Gastrocnemius medialis (tissue), 4 donors: Measurements from ENCODE around the gene ALX4. TPM values are rescaled to one million over a fixed set of nuclear protein-coding genes. Genes with fewer than 3 reads are reported as not detected.

ENCODE experiments used
- ATAC-seq, 2 donors: fragments of 150-250 bp; one replicate each; pipeline ENCODE4 v1.9.1; 2016
- DNase-seq, 2 donors: peaks; one replicate each; pipeline ENCODE4 v3.0.0-alpha.2; 2019
- H3K27ac ChIP-seq, 4 donors: fragments of 200-600 bp; sonication (generic); 1 replicate in 1 of 4; 2 replicates in 3 of 4; pipeline ENCODE4 v1.5.1; 2016 to 2018; ENCODE audit warnings: mild to moderate bottlenecking in 2 of 4, moderate library complexity in 1 of 4
- H3K27me3 ChIP-seq, 3 donors: fragments of 200-600 bp; sonication (generic) in 2 of 3; 1 replicate in 1 of 3; 2 replicates in 2 of 3; pipeline versions ENCODE4 v1.5.1 to v1.6.0; 2016 to 2019; ENCODE audit warnings: mild to moderate bottlenecking in 1 of 3, moderate library complexity in 1 of 3
- H3K36me3 ChIP-seq, 2 donors: fragments of 200-600 bp; sonication (generic) in 1 of 2; one replicate each; pipeline ENCODE4 v1.5.1; 2017 to 2018
- H3K4me1 ChIP-seq, 2 donors: fragments of 200-600 bp; sonication (generic) in 1 of 2; one replicate each; pipeline ENCODE4 v1.5.1; 2016 to 2017; ENCODE audit warnings: mild to moderate bottlenecking in 2 of 2
- H3K4me3 ChIP-seq, 4 donors: fragments of 200-600 bp; sonication (generic) in 3 of 4; 1 replicate in 1 of 4; 2 replicates in 3 of 4; pipeline ENCODE4 v1.5.1; 2016 to 2019; ENCODE audit warnings: mild to moderate bottlenecking in 2 of 4
- H3K9me3 ChIP-seq, 3 donors: fragments of 200-600 bp; sonication (generic) in 2 of 3; 1 replicate in 1 of 3; 2 replicates in 2 of 3; pipeline ENCODE4 v1.5.1; 2016 to 2019
- POLR2A ChIP-seq, 2 donors: fragments of 450-650 bp; IDR thresholded peaks; one replicate each; pipeline ENCODE4 v1.6.1; 2017; ENCODE audit warnings: antibody characterized with exemption in 2 of 2, mild to moderate bottlenecking in 2 of 2, moderate library complexity in 2 of 2
- in situ Hi-C, 4 donors: fragments of 200-750 bp; cut with MboI; loops; one replicate each; pipeline versions ENCODE4 v1.15.0 to v1.8.0; 2017; ENCODE audit warnings: low sequenced_read_pairs in 4 of 4
- intact Hi-C: fragments of 100-400 bp; cut with DNase I; formaldehyde crosslinking; loops from one replicate; pipeline ENCODE4 v1.15.1; 2023; ENCODE audit warnings: low total_unique reads
- total RNA-seq, 4 donors: library from RNA; depleted of rRNA; stranded (reverse); fragments of >200 nt; gene quantifications; one replicate each; pipeline versions ENCODE4 v1.1.0 to v1.2.3, GENCODE V29; 2016
- TF ChIP-seq, protein P1 (sequence below), 5 experiments: fragments of 450-650 bp in 3 of 5; fragments of 200-600 bp in 2 of 5; sonication (generic) in 2 of 5; IDR thresholded peaks in 4 of 5; conservative IDR thresholded peaks in 1 of 5; 1 replicate in 4 of 5; 2 replicates in 1 of 5; pipeline ENCODE4 v1.5.1; 2016 to 2019; ENCODE audit warnings: antibody characterized with exemption in 5 of 5, mild to moderate bottlenecking in 3 of 5, moderate library complexity in 3 of 5

Gene ALX4
- total RNA-seq, 4 donors from 2014 or later, result 0.07 to 0.12 TPM; not detected in 2

DNA sequence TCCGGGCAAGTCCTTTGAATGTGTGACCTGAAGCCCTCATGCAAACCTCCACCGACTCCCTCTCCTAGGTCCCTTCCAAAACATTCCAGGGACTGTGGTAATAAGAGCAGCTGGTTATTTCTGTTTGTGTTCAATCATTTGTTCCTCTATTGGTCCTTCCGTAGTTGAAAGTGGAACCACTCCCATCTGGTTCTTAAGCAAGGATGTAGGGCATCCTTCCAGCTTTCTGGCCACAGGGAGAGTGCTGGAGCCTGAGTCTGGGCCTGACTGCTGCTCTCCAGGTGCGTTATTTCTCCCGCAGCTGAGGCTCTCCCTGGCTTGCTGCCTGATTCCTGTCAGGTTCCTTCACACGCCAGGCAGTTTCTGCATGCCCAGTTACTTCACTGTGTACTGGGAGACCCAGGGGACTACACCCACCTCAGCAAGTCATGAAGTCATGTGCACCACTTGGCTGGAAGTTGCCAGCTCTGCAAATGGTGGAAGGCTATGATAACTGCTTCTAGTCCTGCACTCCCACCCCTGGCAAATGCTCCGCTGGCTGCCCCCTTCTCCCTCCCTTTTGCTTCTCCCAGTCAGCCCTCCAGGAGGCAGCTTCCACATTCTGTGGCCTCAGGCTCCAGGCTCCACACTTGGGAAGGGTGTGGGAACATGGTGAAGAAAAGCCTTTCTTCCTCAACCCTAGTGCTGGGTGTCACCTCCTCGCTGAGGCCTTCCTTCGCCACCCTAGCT is 4.0 kb upstream of the ALX4 start:
- intact Hi-C loops, result no loop called here

DNA sequence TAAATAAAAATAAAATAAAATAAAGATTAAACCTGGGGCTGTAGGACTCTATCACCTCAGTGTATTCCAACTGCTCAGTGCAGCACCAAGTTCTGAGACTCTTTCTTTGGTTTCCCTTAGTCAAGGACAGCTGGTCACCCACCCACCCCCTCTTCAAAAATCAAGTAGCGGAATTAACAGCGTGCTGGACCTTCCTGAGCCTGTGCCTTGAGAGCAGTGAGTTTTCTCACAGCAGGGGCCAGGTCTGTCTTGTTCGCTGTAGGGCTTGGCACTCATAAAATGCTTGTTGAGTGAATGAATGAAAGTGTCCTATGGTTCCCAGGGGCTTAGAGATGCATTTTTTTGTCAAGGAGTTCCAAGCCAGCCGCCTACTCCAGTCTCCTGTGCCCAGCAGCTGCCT is 2.9 kb upstream of the ALX4 start:
- ATAC-seq (no peak), DNase-seq (no peak)
- Histone ChIP-seq H3K27ac (no peak overlapping the region), H3K9me3 (no peaks in the 10 kb centered on the region), H3K4me3 (no peak overlapping the region), H3K36me3 (no peaks in the 10 kb centered on the region), H3K4me1 (peaks cover 15 to 37% of the 10 kb centered on the region in 2 donors), H3K27me3 (peaks cover 93 to 98% (median 96%) of the 10 kb centered on the region in 3 donors)
- intact Hi-C loops, result no loop called here
- in situ Hi-C loops, result no loop called here
- no peak for TF ChIP-seq POLR2A (IDR thresholded peaks at IDR 0.05)
- TF ChIP-seq, protein P1, sequence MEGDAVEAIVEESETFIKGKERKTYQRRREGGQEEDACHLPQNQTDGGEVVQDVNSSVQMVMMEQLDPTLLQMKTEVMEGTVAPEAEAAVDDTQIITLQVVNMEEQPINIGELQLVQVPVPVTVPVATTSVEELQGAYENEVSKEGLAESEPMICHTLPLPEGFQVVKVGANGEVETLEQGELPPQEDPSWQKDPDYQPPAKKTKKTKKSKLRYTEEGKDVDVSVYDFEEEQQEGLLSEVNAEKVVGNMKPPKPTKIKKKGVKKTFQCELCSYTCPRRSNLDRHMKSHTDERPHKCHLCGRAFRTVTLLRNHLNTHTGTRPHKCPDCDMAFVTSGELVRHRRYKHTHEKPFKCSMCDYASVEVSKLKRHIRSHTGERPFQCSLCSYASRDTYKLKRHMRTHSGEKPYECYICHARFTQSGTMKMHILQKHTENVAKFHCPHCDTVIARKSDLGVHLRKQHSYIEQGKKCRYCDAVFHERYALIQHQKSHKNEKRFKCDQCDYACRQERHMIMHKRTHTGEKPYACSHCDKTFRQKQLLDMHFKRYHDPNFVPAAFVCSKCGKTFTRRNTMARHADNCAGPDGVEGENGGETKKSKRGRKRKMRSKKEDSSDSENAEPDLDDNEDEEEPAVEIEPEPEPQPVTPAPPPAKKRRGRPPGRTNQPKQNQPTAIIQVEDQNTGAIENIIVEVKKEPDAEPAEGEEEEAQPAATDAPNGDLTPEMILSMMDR (IDR thresholded peaks at IDR 0.05 in 4 of 5, conservative IDR thresholded peaks at IDR 0.05 in 1 of 5), result no peak

More for the DNA sequence above, 4.0 kb upstream of the ALX4 start:
- ATAC-seq, result no peak
- H3K4me3 ChIP-seq, result no peak overlapping the region
- no peak for DNase-seq
- H3K27me3 ChIP-seq, result peaks cover 96 to 98% (median 96%) of the 10 kb centered on the region in 3 donors
- TF ChIP-seq, protein P1 (IDR thresholded peaks at IDR 0.05 in 4 of 5, conservative IDR thresholded peaks at IDR 0.05 in 1 of 5), result no peak
- no peak for TF ChIP-seq POLR2A (IDR thresholded peaks at IDR 0.05)
- H3K27ac ChIP-seq, result no peak overlapping the region
- peaks cover 15 to 37% of the 10 kb centered on the region in 2 donors for H3K4me1 ChIP-seq
- no peaks in the 10 kb centered on the region for H3K9me3 ChIP-seq
- H3K36me3 ChIP-seq, result no peaks in the 10 kb centered on the region
- in situ Hi-C loops, result no loop called here

DNA sequence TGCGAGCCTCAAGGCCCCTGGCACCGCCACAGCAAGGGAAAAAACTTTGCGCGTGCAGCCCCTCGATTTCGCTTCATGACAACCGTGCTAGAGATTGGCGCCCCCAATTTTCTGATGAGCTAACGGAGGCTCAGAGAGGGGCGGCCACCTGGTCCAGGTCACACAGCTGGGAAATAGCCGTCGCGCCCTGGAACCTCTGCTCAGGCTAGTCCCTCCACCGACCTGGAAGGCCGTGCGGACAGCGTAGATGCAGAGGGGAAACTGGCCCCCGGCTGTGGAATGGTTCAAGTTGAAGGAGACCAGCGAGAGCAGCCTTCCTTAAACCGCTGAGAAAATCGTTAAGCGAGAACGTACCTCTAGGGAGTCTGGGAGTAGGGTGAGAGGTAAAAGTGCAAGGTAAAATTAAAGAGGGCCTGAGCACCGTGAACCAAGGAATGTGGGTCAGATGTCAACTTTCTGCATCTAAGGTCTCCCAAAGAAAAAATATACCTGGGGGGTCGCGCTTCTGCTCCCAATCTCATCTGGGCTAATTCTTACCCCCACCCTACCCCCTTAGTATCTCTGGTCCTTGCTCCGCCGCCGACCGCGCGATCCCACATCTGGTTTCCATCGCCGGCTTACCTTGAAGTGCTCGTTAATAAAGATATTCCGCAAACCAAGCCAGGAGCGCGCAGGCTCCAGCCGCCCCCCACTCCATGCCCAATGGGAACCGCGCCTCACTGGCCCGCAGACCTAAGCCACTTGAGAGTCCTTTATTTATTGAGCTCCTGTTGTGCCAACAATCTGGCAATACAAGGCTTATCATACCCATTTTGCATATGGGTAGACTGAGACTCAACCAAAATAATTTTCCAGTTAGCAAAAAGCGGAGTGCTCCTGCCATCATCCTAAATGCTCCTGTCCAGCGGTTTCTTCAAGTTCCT is 1.7 kb upstream of the ALX4 start:
- H3K36me3 ChIP-seq, result no peaks in the 10 kb centered on the region
- ATAC-seq (no peak), DNase-seq (no peak)
- H3K27me3 ChIP-seq, result peaks cover 91 to 98% (median 96%) of the 10 kb centered on the region in 3 donors
- intact Hi-C loops, result no loop called here
- TF ChIP-seq POLR2A (IDR thresholded peaks at IDR 0.05), result no peak
- TF ChIP-seq, protein P1 (IDR thresholded peaks at IDR 0.05 in 4 of 5, conservative IDR thresholded peaks at IDR 0.05 in 1 of 5), result no peak
- H3K4me1 ChIP-seq, result peaks cover 10 to 29% of the 10 kb centered on the region in 2 donors
- H3K4me3 ChIP-seq, result no peak overlapping the region
- H3K27ac ChIP-seq, result no peak overlapping the region
- H3K9me3 ChIP-seq, result no peaks in the 10 kb centered on the region
- in situ Hi-C loops, result no loop called here

DNA sequence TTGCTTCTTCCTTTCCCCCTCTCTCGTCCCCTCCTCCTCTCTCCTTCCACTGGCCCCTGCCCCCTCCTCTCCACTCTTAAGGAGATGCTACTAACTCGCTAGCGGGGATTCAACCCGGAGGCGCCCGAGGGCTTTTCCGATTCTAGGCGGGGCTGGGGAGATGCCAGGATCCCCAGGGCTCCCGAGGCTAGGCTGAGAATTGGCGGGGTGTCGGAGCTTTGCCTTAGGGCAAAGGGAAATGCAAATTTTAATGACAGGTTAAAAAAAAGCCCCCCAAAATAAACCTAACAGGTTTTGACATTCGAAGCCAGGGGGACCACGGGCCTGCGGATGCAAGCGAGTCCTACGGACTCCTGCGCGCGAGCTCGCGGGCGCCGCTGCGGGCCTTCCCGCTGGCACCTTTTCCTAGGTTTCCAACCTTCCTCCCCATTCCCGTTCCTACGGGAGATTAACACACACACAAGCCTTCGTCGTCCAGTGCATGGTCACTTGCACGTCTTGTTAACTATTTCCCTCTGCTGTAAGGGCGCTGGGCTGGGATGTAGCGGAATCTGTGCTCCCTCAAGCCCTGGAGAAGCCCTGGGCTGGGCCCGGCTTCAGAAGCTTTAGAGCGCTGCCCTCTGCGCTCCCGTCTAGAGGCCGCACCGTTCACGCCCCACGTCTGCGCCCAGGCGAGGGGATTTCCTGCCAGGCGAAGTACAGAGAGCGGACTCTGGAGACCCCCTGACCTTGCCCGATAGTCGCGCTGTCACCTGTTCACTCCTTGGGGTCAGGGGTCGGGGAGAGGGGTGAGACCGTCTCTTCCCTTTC is 729 bp upstream of the ALX4 start:
- Histone ChIP-seq H3K36me3 (no peaks in the 10 kb centered on the region), H3K27ac (no peak overlapping the region), H3K4me3 (peak overlapping the region in 2 of 4 donors; percentile 49 to 54), H3K27me3 (peaks cover 91 to 98% (median 96%) of the 10 kb centered on the region in 3 donors), H3K9me3 (no peaks in the 10 kb centered on the region), H3K4me1 (peaks cover 10 to 20% of the 10 kb centered on the region in 2 donors)
- DNase-seq, result no peak
- ATAC-seq, result no peak
- TF ChIP-seq, protein P1 (IDR thresholded peaks at IDR 0.05 in 4 of 5, conservative IDR thresholded peaks at IDR 0.05 in 1 of 5), result no peak
- TF ChIP-seq POLR2A (IDR thresholded peaks at IDR 0.05), result no peak
- in situ Hi-C loops (no loop called here), intact Hi-C loops (no loop called here)
